LNCAP (cell line): ENCODE results near the gene GJB5.

Experiments
- TF ChIP-seq, protein P1 (sequence below): fragments of 450-650 bp; IDR thresholded peaks from 2 replicates; pipeline ENCODE4 v1.5.1; 2017; ENCODE audit warnings: mild to moderate bottlenecking

GJB5 gene

DNA sequence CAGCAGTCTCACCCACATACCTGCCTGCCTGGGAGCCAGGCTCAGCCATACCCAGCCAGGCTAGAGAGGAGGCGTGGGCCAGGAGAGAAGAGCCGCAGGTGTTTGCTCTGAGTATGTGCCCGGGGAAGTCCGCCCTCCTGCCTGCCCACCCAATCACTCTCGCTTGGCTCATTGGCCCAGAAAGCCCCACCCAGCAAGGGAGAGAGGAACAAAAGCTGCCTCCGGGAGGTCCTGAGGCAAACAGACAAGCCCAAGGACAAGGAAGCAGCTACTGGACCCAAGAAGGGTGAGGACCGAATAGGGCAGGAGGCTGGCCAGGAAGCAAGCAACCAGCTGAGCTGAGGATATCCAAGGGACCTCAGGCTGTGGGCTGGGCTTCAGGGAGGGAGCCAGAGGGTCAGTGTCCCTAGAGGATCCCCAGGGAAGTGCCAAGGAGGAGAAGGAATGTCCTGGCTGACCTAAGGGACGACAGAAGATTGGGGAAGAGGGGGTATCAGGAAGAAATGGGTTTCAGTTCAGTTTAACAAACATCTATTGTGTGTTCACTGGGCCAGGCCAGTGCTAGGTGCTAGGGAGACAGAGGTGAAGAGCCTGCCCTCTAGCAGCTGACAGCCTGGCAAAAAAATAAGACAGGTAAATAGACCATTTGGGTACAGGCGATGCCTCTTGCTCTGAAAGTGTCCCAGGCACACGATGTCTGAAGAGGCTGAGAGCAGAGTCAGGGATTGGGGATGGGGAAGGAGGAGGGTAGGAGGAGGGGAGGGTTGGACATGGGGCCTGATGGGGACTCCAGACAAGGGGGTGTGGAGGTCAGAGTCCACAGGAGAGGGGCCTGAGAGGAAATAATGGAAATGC is 4.9 kb downstream of the GJB5 start, which contains the start of gene GJB4:
TSS of gene GJB4 (plus strand) at position 238 of the 855 bp plus-strand sequence. CDS start 1,515 bp downstream, outside the sequence.
- TF ChIP-seq, protein P1, sequence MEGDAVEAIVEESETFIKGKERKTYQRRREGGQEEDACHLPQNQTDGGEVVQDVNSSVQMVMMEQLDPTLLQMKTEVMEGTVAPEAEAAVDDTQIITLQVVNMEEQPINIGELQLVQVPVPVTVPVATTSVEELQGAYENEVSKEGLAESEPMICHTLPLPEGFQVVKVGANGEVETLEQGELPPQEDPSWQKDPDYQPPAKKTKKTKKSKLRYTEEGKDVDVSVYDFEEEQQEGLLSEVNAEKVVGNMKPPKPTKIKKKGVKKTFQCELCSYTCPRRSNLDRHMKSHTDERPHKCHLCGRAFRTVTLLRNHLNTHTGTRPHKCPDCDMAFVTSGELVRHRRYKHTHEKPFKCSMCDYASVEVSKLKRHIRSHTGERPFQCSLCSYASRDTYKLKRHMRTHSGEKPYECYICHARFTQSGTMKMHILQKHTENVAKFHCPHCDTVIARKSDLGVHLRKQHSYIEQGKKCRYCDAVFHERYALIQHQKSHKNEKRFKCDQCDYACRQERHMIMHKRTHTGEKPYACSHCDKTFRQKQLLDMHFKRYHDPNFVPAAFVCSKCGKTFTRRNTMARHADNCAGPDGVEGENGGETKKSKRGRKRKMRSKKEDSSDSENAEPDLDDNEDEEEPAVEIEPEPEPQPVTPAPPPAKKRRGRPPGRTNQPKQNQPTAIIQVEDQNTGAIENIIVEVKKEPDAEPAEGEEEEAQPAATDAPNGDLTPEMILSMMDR, result no peak

DNA sequence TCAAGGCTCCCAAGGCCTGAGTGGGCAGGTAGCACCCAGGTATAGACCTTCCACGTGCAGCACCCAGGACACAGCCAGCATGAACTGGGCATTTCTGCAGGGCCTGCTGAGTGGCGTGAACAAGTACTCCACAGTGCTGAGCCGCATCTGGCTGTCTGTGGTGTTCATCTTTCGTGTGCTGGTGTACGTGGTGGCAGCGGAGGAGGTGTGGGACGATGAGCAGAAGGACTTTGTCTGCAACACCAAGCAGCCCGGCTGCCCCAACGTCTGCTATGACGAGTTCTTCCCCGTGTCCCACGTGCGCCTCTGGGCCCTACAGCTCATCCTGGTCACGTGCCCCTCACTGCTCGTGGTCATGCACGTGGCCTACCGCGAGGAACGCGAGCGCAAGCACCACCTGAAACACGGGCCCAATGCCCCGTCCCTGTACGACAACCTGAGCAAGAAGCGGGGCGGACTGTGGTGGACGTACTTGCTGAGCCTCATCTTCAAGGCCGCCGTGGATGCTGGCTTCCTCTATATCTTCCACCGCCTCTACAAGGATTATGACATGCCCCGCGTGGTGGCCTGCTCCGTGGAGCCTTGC is 6.4 kb downstream of the GJB5 start:
- TF ChIP-seq, protein P1, result no peak

DNA sequence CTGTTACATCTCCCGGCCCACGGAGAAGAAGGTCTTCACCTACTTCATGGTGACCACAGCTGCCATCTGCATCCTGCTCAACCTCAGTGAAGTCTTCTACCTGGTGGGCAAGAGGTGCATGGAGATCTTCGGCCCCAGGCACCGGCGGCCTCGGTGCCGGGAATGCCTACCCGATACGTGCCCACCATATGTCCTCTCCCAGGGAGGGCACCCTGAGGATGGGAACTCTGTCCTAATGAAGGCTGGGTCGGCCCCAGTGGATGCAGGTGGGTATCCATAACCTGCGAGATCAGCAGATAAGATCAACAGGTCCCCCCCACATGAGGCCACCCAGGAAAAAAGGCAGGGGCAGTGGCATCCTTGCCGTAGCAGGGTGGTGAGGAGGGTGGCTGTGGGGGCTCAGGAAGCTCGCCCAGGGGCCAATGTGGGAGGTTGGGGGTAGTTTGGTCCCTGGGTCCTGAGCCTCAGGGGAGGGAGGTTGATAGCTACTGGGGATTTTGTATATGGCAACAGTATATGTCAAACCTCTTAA is 7.0 kb downstream of the GJB5 start:
- TF ChIP-seq, protein P1, result no peak

DNA sequence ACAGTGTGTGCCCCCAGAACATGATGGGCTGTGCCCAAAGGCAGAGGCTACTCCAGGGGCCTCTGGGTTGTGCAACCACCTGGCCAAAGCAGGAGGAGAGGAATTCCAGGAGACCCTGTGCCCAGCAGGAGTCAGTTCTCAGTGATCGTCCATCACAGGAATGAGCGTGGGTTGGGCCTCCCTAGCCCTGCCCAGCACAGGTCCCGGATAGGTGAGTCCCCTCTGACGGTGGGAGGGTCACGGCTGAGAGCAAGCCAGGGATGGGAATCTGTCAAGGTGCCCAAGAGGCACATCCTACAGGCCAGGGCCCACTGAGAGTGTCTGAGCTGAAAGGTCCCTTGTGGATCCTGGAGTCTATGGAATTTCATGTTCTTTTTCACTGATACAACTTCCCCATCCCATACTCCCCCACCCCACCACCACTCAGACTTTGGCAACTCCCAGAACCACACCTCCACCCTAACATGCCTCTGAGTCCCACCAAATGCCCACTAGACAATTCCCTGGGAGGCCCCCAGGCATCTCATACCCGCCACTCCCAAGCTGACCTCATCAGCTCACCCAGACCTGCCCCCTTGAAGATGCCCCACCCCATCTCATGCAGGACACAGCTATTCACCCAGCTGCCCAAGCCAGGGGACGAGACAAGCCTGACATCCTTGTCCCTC is 7.8 kb downstream of the GJB5 start:
- TF ChIP-seq, protein P1, result no peak

DNA sequence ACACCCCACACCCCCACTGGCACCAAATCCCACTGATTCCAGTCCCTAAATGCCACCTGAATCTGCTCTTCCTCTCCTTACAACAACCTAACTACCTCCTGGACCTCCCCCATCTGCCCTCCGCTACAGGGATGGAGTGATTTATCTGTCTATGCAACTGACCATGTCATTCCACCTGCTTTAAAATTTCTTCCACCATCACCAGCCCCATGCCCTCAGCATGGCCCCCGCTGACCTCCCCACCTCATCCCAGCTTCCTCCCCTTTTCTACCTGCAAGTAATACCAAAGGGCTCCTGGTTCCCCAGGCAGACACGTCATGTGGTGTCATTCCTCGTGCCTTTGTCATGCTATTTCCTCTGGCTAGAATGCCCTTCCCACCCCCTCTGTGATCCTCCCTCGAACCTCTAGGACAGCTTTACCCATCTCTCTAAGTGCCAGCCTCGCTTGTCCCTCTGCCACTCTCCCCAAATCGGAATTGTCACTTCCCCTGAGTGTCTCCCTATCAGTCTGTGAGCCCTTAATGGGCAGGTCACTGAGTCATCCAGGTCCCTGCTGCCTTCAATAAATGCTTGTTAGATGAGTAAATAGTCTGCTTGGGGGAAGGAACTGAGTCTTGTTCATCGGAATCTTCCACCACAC is 8.4 kb downstream of the GJB5 start:
- TF ChIP-seq, protein P1, result no peak

DNA sequence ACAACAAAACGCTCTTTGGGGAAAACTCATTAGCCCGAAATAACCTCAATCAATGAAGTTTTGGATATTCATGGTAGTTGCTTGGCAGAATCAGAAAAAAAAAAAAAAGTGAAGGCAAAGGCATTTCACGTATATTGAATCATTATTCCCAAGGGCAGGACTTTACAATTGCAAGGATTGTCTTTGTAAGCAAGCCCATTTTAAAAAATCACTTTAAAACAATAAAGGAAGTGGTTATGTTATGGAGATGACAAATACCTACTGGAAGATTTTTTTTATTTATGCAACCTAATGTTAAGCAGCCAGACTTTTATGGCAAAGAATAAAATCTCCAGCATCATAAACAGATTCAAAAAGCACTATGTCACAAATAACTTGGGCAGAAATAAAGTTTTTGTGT is 14.0 kb downstream of the GJB5 start:
- TF ChIP-seq, protein P1, result no peak

DNA sequence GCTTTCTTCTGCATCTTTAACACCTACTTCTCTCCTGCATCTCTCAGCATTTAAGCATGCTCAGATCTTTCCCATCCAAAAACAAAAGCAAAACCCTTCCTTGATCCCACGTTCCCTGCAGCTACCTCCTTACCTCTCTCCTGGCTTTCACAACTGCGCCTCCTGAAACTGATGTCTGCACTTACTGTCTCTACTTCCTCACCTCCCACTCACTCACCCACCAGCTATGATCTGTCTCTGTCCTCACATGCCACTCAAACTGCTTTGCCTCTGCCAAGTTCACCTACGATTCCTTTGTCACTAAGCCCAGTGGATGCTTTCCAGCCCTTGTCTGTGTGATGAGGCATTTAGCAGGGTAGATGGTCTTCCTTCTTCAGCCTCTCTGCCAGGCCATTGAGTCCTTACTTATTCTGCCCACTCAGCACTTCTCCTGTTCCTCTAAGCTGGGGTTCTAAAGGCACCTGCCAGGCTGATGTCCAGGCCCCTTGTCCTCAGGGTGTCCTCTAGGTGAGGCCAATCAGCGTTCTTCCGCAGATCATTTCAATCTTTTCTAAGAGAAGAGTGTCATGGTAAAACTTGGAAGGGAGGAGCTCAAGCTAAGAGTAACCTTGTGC is 16.2 kb downstream of the GJB5 start:
- TF ChIP-seq, protein P1, result no peak
